Uterus (tissue), 2 donors: ENCODE results near the gene HOXA11.

Source experiments
- CTCF ChIP-seq, 4 experiments: fragments of 200-600 bp in 2 of 4; fragments of 450-650 bp in 2 of 4; sonication (generic) in 2 of 4; IDR thresholded peaks; one replicate each; pipeline ENCODE4 v1.5.1; 2016 to 2019; ENCODE audit warnings: antibody characterized with exemption in 4 of 4, mild to moderate bottlenecking in 2 of 4, moderate library complexity in 1 of 4
- POLR2A ChIP-seq, 2 donors: fragments of 450-650 bp; IDR thresholded peaks; one replicate each; pipeline ENCODE4 v1.6.1; 2016; ENCODE audit warnings: antibody characterized with exemption in 2 of 2, mild to moderate bottlenecking in 1 of 2, moderate library complexity in 1 of 2

- no peak for TF ChIP-seq CTCF (IDR thresholded peaks at IDR 0.05)
- TF ChIP-seq POLR2A (IDR thresholded peaks at IDR 0.05) = no peak
These were observed 30.3 kb upstream of the HOXA11 start for GRCh38 chr7:27215356-27215755.
